ENCODE data around the gene MOB1B. TPM values are rescaled to one million over a fixed set of nuclear protein-coding genes. Genes with fewer than 3 reads are reported as not detected.
A peak's percentile ranks its signal among the peaks of the same experiment; 100 is the strongest.

Gene MOB1B
- total RNA-seq, 6 donors from 2014 or later: 10.5 to 34.3 (median 24.2) TPM

- DNase-seq (no peak), ATAC-seq (ENCODE audit: low FRiP score in 2 of 2) (no peak)
- no peaks in the 10 kb centered on the region for H3K9me3 ChIP-seq
- peak overlapping the region; percentile 68 to 94 (median 88) for H3K4me3 ChIP-seq
- peak overlapping the region in 3 of 4 donors; percentile 81 to 95 (median 88) for H3K27ac ChIP-seq
- peaks cover 0 to 15% (median 5%) of the 10 kb centered on the region in 4 donors for H3K4me1 ChIP-seq
- 1% methylated on average over 5 of the region's 5 CpGs for WGBS, 2 donors
- peaks cover 0 to 5% (median 0%) of the 10 kb centered on the region in 4 donors for H3K36me3 ChIP-seq
- H3K27me3 ChIP-seq: no peaks in the 10 kb centered on the region
- no peak for TF ChIP-seq POLR2AphosphoS5 (IDR thresholded peaks at IDR 0.05)
- no peak for TF ChIP-seq CTCF (IDR thresholded peaks at IDR 0.05)
- no peak for TF ChIP-seq POLR2A (IDR thresholded peaks at IDR 0.05)
- TF ChIP-seq EP300 (IDR thresholded peaks at IDR 0.05): no peak
These were observed 1.1 kb downstream of the MOB1B start for GRCh38 chr4:70903291-70903603.

GRCh38 chr4:70908993-70909556 is 6.9 kb downstream of the MOB1B start:
- TF ChIP-seq POLR2A (IDR thresholded peaks at IDR 0.05) (no peak), POLR2AphosphoS5 (IDR thresholded peaks at IDR 0.05) (no peak), EP300 (IDR thresholded peaks at IDR 0.05) (no peak), CTCF (IDR thresholded peaks at IDR 0.05) (no peak)
- Histone ChIP-seq H3K27ac (no peak overlapping the region), H3K4me3 (no peak overlapping the region), H3K27me3 (no peaks in the 10 kb centered on the region), H3K9me3 (no peaks in the 10 kb centered on the region), H3K4me1 (peaks cover 0 to 3% (median 3%) of the 10 kb centered on the region in 4 donors), H3K36me3 (peaks cover 0 to 5% (median 0%) of the 10 kb centered on the region in 4 donors)
- 85 to 89% methylated on average over 3 of the region's 3 CpGs for WGBS, 2 donors
- ATAC-seq (ENCODE audit: low FRiP score in 2 of 2): no peak
- DNase-seq: no peak

GRCh38 chr4:70914000-70914399 is 11.8 kb downstream of the MOB1B start:
- no peaks in the 10 kb centered on the region for H3K36me3 ChIP-seq
- no peaks in the 10 kb centered on the region for H3K27me3 ChIP-seq
- no peak overlapping the region for H3K4me3 ChIP-seq
- DNase-seq (no peak), ATAC-seq (ENCODE audit: low FRiP score in 2 of 2) (no peak)
- H3K9me3 ChIP-seq: no peaks in the 10 kb centered on the region
- WGBS, 2 donors: 93 to 100% methylated on average over 2 of the region's 2 CpGs
- H3K4me1 ChIP-seq: peaks cover 9 to 19% (median 11%) of the 10 kb centered on the region in 4 donors
- no peak for TF ChIP-seq EP300 (IDR thresholded peaks at IDR 0.05)
- no peak for TF ChIP-seq CTCF (IDR thresholded peaks at IDR 0.05)
- TF ChIP-seq POLR2A (IDR thresholded peaks at IDR 0.05): no peak
- no peak for TF ChIP-seq POLR2AphosphoS5 (IDR thresholded peaks at IDR 0.05)
- no peak overlapping the region for H3K27ac ChIP-seq

GRCh38 chr4:70914631-70915030 is 12.5 kb downstream of the MOB1B start:
- DNase-seq: peak in 1 of 2 donors; percentile 43
- Histone ChIP-seq H3K27ac (peak overlapping the region in 3 of 4 donors; percentile 46 to 59 (median 47)), H3K36me3 (no peaks in the 10 kb centered on the region), H3K27me3 (no peaks in the 10 kb centered on the region), H3K9me3 (no peaks in the 10 kb centered on the region), H3K4me1 (peaks cover 6 to 15% (median 11%) of the 10 kb centered on the region in 4 donors), H3K4me3 (peak overlapping the region in 2 of 4 donors; percentile 22 to 40)
- 47 to 70% methylated on average over 2 of the region's 2 CpGs for WGBS, 2 donors
- ATAC-seq (ENCODE audit: low FRiP score in 2 of 2): peak; percentile 55 to 77
- no peak for TF ChIP-seq EP300 (IDR thresholded peaks at IDR 0.05)
- no peak for TF ChIP-seq CTCF (IDR thresholded peaks at IDR 0.05)
- TF ChIP-seq POLR2A (IDR thresholded peaks at IDR 0.05): no peak
- no peak for TF ChIP-seq POLR2AphosphoS5 (IDR thresholded peaks at IDR 0.05)

Data from upper lobe of left lung (tissue), 6 donors.